D721Med (cell line): ENCODE measurements around the gene XXYLT1.

Source experiments
- DNase-seq: peaks from one replicate; pipeline ENCODE4 v3.0.0; 2011; ENCODE audit warnings: low spot score; ENCODE audit not compliant: insufficient read length
- FAIRE-seq: peaks from 2 replicates; lab custom pipeline; 2011; peaks lifted over from hg19 to GRCh38; lab: Jason Lieb, UNC
- CTCF ChIP-seq: IDR thresholded peaks from 2 replicates; pipeline ENCODE4 v1.5.1; 2012; ENCODE audit warnings: mild to moderate bottlenecking, control low read depth; ENCODE audit not compliant: insufficient read depth; ENCODE audit errors: missing control alignments

The XXYLT1 gene

DNA sequence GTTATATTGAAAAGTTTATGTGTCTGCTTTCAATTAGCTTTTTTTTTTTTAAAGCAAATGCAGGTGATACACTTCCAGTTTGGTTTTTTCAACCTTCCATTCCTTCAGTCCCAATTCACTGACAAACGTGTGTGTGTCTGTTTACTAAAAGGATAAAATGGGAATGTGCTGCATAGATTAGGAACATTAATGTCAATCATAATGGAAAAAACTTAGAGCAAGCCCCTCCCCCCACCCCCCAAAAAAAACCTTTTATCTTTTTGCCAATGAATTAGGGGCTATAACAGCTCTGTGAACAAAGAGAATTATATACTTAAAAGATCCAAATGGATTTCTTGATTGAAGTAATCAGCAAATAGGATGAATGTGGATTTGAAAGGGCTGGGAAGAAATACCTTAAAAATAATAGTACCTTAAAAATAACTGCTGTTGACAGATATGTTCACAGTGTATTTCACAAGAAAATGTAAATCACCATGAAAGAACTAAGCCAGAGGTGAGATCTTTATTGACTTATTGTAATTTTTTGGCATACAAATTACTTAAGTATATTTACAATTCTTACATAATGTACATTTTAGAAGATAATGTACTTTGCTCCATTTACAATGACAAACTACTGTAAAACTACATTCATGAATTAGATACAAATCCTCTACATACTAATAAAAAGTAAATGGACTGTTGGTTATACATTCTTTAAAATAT lies 3.5 kb upstream of the XXYLT1 start:
- FAIRE-seq: no peak
- no peak for DNase-seq
- TF ChIP-seq CTCF: no peak

DNA sequence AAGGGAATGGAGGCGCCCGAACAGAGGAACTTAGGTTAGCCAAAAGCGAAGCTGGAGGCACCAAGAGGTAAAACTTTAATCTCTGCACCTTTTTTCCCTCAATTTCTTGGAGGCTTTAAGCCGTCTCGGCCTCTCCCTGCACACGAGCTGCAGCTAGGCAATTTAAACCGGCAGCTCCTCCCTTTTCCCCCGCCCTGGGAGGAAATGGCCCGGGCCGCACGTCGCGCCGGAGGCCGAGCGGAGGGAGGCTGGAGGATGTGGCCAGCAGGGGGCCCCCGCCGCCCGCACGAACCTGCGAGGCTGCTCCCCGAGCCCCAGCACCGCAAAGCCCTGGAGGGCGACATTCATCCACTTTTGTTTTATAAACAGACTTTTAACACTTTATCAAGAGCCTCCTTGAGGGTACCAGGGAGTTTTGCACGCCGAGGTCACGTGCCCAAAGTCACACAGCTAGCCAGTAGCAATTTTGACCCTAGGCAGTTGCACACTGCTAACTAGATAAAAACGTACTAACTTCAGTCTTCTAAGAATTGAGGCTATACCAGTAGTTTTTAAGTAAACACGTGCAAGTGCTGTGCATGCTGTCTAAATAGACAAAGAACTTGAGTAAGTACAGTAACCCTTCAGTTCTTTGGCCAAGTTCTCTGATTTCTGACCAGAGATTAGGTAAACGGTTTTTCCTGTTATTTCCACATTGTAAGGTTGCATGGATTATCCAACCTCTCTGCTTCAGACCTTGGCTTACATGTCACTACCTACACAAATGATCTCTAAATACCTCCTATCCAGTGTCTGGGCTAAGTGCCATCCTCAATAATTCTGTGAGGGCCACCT lies 668 bp upstream of the XXYLT1 start:
- TF ChIP-seq CTCF: peak; percentile 84
- FAIRE-seq: no peak
- DNase-seq: no peak

DNA sequence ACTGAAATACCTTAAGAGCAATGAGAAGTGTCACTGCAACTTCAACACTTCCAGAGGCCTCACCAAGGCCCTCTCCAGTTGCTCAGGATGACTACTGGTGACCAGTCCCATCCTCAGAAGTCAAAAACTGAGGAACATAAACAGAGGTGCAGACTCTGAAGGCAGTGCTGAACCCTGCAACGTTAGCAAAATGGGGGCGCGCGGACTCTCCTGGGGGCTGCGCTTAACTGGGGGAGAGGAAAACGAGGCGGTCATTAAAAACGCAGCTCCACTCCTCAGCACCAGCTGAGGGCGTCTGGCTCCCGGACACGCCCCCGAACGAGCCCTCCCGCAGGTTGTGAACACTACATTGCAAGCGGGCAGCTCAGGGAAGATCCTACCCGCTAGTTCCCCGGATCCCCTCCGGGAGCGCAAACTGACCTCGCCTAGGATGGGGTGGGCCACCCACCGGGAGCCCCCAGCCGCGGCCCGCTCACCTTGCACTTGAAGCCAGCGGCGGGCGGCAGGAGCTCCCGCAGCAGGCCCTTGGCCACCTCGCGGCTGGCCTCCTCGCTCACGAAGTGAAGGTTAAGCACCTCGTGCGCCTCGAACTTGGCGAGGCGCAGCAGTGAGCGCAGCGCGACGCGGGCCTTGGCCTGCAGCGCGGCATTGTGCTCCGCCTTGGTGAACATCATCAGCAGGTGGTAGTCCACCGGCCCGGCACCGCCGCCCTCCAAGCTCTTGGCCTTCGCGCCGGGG lies 711 bp downstream of the XXYLT1 start:
- no peak for FAIRE-seq
- DNase-seq: no peak
- peak; percentile 21 for TF ChIP-seq CTCF

GRCh38 chr3:195269375-195270078 lies 1.4 kb downstream of the XXYLT1 start:
- no peak for TF ChIP-seq CTCF
- DNase-seq (no peak), FAIRE-seq (no peak)

- FAIRE-seq: no peak
- no peak for DNase-seq
- no peak for TF ChIP-seq CTCF
These were observed 2.2 kb downstream of the XXYLT1 start for GRCh38 chr3:195268576-195269309.

- TF ChIP-seq CTCF: no peak
- no peak for FAIRE-seq
- DNase-seq: no peak
These were observed 3.9 kb downstream of the XXYLT1 start for GRCh38 chr3:195267096-195267495.
